Thyroid gland (tissue), 4 donors: ENCODE results near the gene TMED6.

Experiments
- POLR2A ChIP-seq, 2 donors: fragments of 450-650 bp; IDR thresholded peaks; one replicate each; pipeline ENCODE4 v1.6.1; 2017; ENCODE audit warnings: antibody characterized with exemption in 2 of 2, mild to moderate bottlenecking in 2 of 2, moderate library complexity in 1 of 2
- TF ChIP-seq, protein P1 (sequence below), 6 experiments: fragments of 200-600 bp in 3 of 6; fragments of 450-650 bp in 3 of 6; sonication (generic) in 3 of 6; IDR thresholded peaks; one replicate each; pipeline ENCODE4 v1.5.1; 2016 to 2019; ENCODE audit warnings: antibody characterized with exemption in 6 of 6, mild to moderate bottlenecking in 2 of 6, inconsistent platforms in 1 of 6, moderate library complexity in 1 of 6

DNA sequence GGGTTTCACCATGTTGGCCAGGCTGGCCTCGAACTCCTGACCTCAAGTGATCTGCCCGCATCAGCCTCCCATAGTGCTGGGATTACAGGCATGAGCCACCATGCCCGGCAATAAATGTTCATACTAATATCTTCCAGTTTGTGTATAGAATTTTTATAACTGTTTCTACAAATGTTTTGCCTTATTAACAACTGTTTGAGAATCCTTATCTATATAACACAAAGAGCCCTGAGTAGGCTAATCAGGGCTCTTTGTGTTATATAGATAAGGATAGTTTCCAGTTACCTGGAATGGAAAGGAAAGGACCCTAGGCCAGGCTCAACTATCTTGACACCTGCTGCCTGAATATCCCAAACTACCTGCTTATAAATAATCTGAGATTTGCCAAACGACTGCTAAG is 17.3 kb upstream of the TMED6 start:
- TF ChIP-seq, protein P1, sequence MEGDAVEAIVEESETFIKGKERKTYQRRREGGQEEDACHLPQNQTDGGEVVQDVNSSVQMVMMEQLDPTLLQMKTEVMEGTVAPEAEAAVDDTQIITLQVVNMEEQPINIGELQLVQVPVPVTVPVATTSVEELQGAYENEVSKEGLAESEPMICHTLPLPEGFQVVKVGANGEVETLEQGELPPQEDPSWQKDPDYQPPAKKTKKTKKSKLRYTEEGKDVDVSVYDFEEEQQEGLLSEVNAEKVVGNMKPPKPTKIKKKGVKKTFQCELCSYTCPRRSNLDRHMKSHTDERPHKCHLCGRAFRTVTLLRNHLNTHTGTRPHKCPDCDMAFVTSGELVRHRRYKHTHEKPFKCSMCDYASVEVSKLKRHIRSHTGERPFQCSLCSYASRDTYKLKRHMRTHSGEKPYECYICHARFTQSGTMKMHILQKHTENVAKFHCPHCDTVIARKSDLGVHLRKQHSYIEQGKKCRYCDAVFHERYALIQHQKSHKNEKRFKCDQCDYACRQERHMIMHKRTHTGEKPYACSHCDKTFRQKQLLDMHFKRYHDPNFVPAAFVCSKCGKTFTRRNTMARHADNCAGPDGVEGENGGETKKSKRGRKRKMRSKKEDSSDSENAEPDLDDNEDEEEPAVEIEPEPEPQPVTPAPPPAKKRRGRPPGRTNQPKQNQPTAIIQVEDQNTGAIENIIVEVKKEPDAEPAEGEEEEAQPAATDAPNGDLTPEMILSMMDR (IDR thresholded peaks at IDR 0.05): no peak
- TF ChIP-seq POLR2A (IDR thresholded peaks at IDR 0.05): no peak
